Cortex of kidney (tissue), 1 donor: ENCODE data around the gene ATR.

Experiments
- DNase-seq: peaks from one replicate; lab custom pipeline; 2025; lab: John Stamatoyannopoulos, UW

The ATR gene

DNA sequence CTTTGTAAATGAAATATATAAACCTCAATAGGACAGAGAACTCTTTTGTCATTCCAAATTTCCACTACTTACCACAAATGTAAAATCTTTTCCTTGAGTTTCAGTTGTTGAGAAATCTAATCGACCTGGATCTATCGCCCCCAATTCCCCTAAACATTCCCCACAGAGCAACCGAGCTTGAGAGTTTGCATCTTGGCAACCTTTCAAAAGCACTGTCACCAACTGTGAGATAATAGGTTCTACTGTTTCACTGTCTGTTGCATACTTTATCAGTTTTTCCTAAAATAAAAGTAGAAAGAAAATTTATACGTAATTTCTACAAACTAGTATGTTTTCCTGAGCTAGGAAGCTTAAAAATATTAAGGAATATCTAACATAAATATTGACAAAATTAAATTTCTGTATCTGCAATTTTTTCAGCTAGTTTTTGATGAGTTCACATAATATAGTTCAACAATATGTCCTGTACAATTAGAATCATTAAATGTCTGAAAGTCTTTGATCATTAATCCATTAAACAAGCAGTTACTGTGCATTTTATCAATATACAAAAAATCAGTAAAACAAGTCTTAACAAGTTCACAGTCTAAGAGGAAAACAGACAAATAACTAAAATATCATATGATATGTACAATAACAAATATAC is 54.5 kb downstream of the ATR start:
- no peak for DNase-seq

DNA sequence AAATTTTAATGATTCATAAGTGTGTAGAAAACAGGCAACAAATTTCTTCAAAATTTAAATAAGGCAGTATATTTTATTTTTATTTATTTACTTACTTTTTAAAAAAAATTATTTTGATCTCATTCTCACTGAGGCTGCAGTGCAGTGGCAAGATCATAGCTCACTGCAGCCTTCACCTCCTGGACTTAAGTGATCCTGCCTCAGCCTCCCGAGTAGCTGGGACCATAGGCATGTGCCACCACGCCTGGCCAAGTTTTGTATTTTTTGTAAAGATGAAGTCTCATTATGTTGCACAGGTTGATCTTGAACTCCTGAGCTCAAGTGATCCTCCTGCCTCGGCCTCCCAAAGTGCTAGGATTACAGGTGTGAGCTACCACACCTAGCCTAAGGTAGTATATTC is 69.5 kb downstream of the ATR start:
- DNase-seq, result no peak

DNA sequence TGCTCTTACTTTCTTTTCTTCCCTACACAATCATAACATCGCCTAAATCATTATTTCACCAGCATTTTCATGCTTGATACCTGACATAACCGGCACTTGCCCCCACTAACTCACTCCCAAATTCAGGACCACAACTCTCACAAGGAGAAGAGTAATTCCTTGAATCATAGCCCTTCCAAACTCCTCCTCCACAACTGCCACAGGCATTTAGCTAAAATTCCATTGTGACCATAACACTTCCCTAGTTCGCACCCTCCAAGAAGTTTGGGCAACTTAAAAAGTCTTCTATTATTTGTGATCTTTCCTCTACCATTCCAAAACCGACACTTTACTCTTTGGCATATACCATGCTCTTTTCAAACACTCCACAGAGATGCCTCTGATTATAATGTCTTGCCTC is 71.3 kb downstream of the ATR start:
- no peak for DNase-seq

DNA sequence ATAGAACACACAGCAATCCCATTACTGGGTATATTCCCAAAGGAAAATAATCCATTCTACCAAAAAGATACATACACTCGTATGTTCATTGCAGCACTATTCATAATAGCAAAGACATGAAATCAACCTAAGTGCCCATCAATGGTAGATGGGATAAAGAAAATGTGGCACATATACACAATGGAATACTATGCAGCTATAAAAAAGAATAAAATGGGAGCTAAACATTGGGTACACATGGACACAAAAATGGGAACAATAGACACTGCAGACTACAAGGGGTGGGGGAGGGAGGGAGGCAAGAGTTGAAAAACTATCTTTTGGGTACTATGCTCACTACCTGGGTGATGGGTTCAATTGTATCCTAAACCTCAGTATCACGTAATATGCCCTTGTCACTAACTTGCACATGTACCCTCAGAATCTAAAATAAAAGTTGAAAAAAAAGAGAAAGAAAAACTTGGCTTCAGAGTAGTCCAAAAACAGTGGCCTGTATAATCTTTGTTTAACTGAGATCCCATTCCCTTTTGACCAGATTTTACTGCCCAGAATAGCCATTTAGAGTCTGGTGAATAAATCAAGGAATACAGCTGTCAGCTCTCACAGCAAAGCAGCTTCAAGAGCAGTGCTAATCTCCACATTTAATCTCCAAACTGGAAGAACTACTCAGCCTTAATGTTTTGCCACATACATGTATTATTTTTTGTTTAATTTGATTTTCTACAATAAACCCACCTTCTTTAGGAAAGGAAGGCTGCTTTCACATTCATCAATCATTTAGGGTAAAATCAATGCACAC is 76.1 kb downstream of the ATR start:
- no peak for DNase-seq

DNA sequence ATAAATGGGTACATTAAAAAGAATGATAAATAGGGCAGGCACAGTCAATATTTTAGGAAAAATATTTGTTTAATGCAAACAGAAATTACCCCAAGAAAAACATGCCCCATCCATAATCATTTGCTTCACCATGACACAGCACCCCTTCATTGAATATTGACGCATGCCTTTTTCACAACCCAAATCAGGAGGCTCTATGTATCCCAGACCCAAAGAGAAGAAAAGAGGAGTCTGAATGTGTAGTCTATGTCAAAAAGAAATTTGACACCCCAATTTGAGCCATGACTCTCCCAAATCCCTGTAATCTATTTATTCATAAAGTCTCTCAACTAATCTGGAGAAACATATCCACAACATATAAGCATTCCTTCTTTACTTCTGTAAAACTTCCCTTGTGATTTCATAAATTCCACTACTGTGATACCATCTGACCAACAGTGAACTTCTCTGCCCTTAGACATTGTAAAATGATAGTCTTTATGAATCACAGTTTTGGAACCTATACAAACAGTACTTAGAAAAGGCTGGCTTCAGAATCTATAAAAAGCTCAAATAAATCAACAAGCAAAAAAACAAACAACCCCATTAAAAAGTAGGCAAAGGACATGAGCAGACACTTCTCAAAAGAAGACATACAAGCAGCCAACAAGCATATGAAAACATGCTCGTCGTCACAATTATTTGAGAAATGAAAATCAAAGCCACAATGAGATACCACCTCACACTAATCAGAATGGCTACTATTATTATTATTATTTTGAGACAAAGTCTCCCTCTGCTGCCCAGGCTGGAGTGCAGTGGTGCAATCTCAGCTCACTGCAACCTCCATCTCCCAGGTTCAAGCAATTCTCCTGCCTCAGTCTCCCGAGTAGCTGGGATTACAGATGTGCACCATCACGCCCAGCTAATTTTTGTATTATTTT is 77.3 kb downstream of the ATR start:
- no peak for DNase-seq

DNA sequence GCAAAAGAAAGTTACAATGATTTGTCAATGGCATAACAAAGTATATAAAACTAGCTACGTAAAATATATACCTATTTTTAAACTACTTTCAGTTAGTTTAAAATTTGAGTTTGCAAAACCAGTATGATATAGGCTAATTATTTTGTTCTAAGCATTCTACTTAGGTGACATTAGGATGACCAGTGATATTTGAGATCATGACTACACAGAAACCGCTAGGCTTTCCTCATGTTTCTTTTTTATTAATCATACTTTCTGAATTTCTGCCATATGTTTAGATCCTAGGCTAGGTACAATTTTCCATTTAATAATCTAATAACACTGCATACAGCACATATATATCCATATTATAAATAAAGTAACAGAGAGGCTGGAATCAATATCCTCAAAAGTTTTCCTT is 78.3 kb downstream of the ATR start:
- no peak for DNase-seq

DNA sequence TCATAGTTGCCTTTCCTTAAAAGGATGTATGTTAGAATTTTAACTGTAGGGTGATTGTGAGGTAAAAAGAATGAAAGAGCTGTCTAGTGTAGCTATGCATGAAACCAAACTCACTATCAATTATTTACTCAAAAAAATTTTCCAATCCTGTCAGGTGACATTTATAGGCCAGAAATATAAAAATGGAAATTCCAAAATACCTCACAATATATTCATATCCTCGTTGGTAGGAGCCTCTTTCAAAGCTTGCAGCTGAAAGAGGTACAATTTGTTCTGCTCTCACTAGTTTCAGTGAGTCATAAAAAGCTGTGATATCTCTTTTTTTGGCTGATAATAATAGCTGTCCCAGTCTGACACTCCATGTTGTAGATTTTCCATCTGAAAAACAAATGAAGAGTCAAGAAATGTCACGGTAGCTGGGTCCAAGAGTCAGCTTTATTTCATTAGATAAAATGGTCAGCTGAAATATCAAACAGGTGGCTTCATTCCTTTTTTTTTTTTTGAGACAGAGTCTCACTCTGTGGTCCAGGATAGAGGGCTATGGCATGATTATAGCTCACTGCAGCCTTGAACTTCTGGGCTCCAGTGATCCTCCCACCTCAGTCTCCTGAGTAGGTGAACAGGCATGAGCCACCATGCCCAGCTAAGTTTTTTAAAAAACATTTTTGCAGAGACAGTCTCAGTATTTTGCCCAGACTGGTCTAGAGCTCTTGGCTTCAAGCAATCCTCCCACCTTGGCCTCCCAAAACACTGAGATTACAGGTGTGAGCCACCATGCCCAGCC is 79.9 kb downstream of the ATR start:
- no peak for DNase-seq

DNA sequence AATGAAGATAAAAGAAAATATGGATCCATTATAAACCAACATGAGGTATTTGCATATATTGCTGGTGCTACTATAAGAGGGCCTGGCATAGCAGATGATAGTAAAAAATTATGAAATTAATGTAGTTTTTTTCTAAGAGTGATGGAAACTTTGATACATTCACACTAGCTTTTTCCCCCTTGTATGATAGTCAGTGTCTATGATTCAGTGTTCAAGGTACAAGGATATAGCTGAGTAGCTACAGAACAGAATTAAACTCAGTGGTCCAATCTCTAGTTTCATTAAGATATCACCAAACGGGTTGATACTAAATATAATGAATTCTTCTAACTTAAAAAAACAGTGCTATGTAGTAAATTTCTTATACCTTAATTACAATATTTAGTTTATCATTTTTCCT is 80.8 kb downstream of the ATR start:
- DNase-seq, result no peak

DNA sequence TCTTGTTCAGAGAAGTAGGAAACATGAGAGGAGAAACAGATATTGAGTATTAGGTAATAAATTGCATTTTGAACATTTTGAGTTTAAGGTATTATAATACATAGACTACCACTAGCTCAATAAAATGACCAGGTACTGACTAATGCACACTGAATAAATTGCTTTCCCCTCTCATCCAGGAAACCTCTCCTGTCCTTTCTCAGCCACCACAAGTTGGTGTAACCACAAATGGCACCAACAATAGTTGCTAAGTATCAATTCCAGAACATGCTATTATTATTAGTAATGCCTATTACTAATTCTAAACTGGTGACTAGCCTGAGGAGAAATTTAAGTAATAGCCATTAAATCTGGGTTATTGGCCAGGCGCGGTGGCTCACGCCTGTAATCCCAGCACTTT is 83.4 kb downstream of the ATR start:
- DNase-seq, result no peak

DNA sequence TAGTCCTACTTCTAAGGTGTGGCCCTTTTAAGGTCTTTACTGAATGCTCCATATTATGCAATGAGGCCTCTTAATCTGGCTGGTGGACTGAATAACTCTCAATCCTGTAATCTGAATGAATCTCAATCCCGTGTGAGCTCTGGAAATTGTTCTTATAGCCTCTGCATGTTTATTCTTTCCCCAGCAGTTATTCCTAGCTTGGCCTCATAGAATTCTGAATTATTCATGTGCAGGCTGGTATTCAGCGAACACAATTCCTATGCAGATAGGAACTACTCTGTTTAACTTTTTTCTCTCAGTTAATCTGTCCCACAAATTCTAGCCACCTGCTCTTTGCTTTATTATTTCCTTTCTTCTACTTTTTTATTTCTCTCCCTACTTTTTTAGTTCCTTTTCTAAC is 86.3 kb downstream of the ATR start:
- no peak for DNase-seq

DNA sequence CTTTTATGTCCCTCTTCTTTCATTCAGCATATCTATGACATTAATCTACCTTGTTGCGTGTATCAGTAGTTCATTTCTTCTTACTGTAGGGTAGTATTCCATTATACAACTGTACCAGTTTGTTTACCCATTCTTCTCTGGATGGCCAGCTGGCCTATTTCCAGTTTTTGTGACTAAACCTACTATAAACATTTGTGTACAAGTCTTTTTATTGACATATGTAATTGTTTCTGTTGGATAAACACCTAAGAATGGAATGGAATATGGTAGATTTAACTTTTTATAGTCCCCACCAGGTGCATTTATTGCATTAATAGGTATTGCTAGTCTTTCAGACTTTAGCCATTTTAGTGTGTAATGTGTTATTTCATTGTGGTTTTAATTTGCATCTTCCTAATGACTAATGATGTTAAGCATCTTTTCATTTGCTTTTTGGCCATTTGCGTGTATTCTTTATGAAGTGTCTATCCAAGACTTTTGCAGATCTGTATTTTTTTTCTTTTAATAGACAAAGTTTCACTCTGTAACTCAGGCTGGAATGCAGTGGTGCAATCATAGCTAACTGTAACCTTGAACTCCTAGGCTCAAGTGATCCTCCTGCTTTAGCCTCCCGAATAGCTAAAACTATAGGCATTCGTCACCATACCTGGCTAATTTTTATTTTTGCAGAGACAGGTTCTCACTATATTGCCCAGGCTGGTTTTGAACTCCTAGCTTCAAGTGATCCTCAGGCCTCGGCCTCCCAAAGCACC is 88.8 kb downstream of the ATR start:
- DNase-seq, result no peak

DNA sequence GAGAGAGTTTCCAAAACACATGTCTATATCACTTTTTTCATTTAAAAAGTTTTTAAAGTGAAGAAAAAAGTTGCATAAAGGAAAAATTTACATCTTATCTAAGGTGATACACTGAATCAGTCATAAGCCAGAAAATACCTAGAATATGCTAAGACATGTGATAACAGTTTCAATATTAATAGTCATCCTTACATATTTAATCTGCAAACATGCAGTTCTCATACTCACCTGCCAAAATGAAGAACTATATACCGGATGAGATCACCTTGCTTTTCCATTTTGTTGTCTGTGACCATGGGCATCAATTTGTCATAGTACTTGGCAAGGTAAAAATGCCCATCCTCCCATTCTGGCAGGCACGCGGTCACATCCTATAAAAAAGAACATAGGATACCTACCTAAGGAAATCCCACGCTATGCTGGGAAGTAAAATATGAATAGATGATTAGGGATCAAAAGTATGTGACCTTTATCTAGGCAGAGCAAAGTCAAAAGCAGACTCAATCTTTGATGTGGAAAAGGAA is 93.6 kb downstream of the ATR start:
- DNase-seq, result no peak

DNA sequence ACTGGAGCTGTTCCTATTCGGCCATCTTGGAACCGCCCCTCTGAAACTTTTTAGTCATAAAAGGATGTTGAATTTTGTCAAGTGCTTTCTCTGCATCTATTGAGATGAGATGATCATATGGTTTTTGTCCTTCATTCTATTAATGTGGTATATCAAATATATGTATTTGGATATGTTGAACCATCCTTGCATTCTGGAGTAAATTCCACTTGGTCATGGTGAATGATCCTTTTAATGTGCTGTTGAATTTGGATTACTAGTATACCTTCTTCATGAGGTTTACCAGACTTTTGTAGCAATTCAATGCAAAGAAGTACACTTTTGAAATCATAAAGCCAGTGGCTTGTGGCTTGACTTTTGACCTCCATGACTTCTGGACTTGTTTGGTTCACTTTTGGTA is 97.3 kb downstream of the ATR start:
- no peak for DNase-seq

DNA sequence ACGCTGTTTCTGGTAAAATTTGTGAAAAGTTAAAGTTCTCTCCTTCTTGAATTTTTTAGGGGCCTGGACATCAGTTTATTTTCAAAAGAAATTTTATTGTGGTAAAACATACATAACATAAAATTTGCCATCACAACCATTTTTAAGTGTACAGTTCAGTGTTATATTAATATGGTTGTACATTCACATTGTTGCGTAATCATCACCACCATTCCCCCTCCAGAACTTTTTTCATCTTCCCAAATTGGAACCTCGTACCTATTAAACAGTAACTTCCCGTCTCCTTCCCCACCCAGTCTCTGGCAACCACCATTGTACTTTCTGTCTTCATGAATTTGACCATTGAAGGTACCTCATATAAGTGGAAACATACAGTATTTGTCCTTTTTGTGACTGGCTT is 107.7 kb downstream of the ATR start:
- DNase-seq, result no peak

DNA sequence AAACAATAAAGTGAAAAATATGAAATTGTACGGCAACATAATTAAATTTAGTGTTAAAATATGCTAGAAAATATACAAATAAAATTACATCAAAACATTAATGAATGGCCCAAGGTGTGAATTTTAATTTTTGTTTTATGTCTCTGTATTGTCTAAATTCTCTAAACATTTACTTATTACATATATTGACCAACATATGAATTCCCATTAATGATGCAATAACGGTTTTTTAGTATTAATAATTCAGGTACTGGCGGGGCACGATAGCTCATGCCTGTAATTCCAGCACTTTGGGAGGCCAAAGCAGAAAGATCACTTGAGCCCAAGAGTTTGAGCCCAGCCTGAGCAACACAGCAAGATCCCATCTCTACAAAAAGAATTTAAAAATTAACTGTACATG is 110.1 kb downstream of the ATR start:
- DNase-seq, result no peak

DNA sequence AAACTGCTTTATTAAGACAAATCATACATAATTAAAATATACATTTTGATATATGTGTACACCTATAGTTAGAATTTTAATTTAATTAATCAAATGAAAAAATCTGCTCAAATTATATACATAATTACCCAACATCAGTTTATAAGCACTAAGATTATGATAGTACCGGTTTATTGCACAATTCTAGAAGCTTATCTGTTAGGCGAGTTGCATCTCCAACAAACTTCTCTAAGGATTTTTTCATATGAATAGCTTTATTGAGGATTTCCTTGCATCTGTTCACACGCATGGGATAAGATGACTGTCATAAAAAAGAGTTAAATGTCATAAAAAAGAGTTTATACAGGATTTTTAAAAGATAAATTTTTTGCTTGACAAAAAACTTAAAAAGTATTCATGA is 110.8 kb downstream of the ATR start:
- no peak for DNase-seq

DNA sequence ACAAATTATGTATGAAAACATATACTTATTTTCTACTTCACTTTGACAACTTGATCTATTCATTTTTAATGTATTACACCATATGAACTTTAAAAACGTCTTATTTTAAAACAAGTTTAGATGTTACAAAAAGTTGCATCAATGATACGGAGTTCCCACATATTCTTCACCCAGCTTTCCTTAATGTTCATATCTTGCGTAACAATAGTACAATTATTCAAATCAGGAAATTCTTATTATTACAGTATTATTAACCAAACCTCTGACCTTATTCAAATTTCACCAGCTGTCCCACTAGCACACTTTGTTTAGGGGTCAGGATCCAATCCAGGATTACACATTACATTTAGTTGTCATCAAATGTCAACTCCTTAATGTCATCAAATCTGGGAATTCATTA is 117.8 kb downstream of the ATR start:
- no peak for DNase-seq

DNA sequence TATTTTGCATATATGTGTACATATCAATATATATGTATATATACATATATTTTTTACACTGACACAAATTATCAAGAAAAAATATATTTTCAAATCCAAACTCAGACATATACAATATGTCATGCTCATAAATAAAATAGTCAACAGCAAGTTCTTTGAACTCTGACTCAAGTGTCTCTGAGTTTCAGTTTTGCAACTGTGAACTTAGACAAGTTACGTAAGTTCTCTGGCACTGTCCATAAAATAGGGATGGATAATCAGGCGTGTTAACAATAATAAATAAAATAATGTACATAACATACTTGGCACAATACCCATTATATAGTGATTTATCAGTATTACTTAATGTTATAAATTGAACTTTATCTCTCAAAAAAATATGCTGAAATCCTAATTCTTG is 118.6 kb downstream of the ATR start:
- no peak for DNase-seq

DNA sequence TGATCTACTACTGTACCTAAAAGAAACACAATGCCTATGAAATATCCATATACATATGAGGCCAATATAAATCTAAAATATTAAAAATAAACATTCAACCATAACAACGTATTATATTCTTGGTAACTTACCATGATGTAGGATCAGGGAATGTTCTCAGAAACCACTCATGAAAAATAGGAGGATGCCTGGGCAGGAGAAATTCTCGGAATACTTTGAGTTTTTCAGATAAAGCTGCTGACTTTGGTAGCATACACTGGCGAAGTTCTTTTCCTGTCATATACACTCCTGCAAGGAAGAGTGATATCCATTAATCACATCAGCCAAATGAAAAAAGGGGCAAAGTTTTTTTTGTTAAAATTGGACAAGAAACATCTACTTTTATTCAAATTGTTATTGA is 119.4 kb downstream of the ATR start:
- DNase-seq, result no peak

DNA sequence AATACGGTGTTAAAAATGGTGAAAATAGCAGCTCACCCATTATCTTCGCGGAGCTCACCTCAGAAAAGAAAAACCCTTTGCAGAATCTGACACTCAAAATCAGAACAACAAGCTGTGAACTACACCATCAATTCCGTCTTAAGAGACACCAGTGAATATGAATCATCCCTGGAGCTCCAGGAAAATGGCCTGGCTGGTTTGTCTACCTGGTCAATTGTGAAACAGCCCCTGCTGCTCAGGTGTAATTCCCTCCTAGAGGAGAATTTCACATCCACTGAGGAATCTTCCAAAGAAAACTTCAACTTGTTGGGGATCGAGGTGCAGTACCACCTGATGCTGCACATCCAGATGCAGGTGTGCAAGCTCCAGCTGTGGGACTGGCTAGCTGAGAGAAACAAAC is 127.7 kb downstream of the ATR start:
- no peak for DNase-seq

DNA sequence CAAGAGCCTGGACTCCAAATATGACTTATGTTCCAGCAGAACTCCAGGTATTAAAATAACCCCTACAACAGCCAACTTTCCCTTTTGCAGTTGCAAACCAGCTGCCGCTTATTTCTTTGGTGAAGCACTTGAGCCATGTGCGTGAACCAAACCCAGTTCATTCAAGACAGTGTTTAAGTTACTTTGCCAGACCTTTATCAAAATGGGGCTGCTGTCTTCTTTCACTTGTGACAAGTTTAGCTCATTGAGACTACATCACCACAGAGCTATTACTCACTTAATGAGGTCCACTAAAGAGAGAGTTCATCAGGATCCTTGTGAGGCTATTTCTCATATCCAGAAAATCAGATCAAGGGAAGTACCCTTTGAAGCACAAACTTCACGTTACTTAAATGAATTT is 128.3 kb downstream of the ATR start:
- no peak for DNase-seq
